Heart left ventricle (tissue), 16 donors: ENCODE results near the gene COG4. TPM values are rescaled to one million over a fixed set of nuclear protein-coding genes. Genes with fewer than 3 reads are reported as not detected.

Experiments used
- ATAC-seq, 4 donors: fragments of 200-7000 bp; cut with Tn5 transposase; one replicate each; pipeline ENCODE4 v1.9.1; 2020 to 2022; ENCODE audit warnings: moderate library complexity in 4 of 4, mild to moderate bottlenecking in 3 of 4, moderate number of reproducible peaks in 1 of 4
- DNase-seq, 5 donors: peaks; one replicate each; pipeline ENCODE4 v3.0.0-alpha.2; 2020
- H3K27ac ChIP-seq, 12 donors: fragments of 200-600 bp; sonication (generic) in 4 of 12; one replicate each; pipeline versions ENCODE4 v1.5.0 to v1.8.0; 2016 to 2022; ENCODE audit warnings: mild to moderate bottlenecking in 2 of 12
- H3K27me3 ChIP-seq, 9 donors: fragments of 200-600 bp; sonication (generic) in 2 of 9; one replicate each; pipeline versions ENCODE4 v1.5.1 to v1.8.0; 2016 to 2022; ENCODE audit warnings: mild to moderate bottlenecking in 3 of 9
- H3K36me3 ChIP-seq, 9 donors: fragments of 200-600 bp; sonication (generic) in 2 of 9; one replicate each; pipeline versions ENCODE4 v1.5.0 to v1.8.0; 2018 to 2022; ENCODE audit warnings: mild to moderate bottlenecking in 2 of 9
- H3K4me1 ChIP-seq, 12 donors: fragments of 200-600 bp; sonication (generic) in 4 of 12; one replicate each; pipeline versions ENCODE4 v1.5.0 to v1.8.0; 2016 to 2022; ENCODE audit warnings: mild to moderate bottlenecking in 3 of 12
- H3K4me3 ChIP-seq, 12 donors: fragments of 200-600 bp; sonication (generic) in 4 of 12; one replicate each; pipeline versions ENCODE4 v1.5.0 to v1.8.0; 2017 to 2022; ENCODE audit warnings: mild to moderate bottlenecking in 9 of 12, moderate library complexity in 4 of 12
- H3K9me3 ChIP-seq, 12 donors: fragments of 200-600 bp; sonication (generic) in 4 of 12; one replicate each; pipeline versions ENCODE4 v1.5.0 to v1.8.0; 2016 to 2022; ENCODE audit warnings: mild to moderate bottlenecking in 1 of 12
- POLR2A ChIP-seq, 2 donors: fragments of 450-650 bp; IDR thresholded peaks; one replicate each; pipeline ENCODE4 v1.6.1; 2017; ENCODE audit warnings: antibody characterized with exemption in 2 of 2, mild to moderate bottlenecking in 2 of 2, moderate library complexity in 2 of 2
- WGBS, 4 donors: extraction: QIAGEN DNeasy Blood & Tissue Kit in 2 of 4; methylation state at CpG; one replicate each; pipeline versions ENCODE4 v1.1.5 to v1.1.7; 2013 to 2018; 5-methylcytosine and 5-hydroxymethylcytosine counted together
- intact Hi-C, 10 donors: fragments of 100-400 bp; cut with DNase I; formaldehyde crosslinking; loops; one replicate each; pipeline versions ENCODE4 v1.11.1 to v1.14.2; 2022
- polyA plus RNA-seq, 2 donors: library from polyadenylated mRNA; stranded (reverse); fragments of 200-250 nt; gene quantifications; one replicate each; pipeline ENCODE4 v1.2.3, GENCODE V29; 2013
- total RNA-seq, 9 donors: library from RNA; depleted of rRNA in 2 of 9; stranded (reverse); fragments of >200 nt in 2 of 9; fragmentation: NEBNext Ultra II Directional in 3 of 9; extraction: Animal tissue kit (Norgen Biotek cat#: 25700) in 3 of 9; gene quantifications; one replicate each; pipeline versions ENCODE4 v1.1.0 to v1.2.4, GENCODE V29; 2016 to 2023
- TF ChIP-seq, protein P1 (sequence below), 12 donors: fragments of 200-600 bp; sonication (generic) in 4 of 12; IDR thresholded peaks; one replicate each; pipeline versions ENCODE4 v1.5.0 to v1.8.0; 2018 to 2022; ENCODE audit warnings: antibody characterized with exemption in 12 of 12, mild to moderate bottlenecking in 5 of 12
- donor health status: ischemic (EF 13 %, LVEDD 7.1; RV severe dilation, severe dysfunction).
- donor health status: healthy with polysubstance abuse.
- donor health status: DM: no; HTN: yes; CAD: no.
- donor health status: DM: no; HTN: no; CAD: no.
- donor health status: ischemic (EF 25% LVEDD 6.9; RV normal size, moderate dysfunction).
- donor health status: ischemic (EF 25% LVEDD 5.7; RV mildly dilated, moderate dysfunction).
- donor health status: healthy.
- donor health status: DM: yes; HTN: yes; CAD: no.
- donor health status: ischemic (EF 35%, LVEDD 5.7; RV mildly dilated, moderate dysfunction).
- donor health status: nonischemic (EF 11% LVEDD 7.7; RV severe dilation, severe dysfunction).
- donor health status: DM: yes; HTN: yes; CAD: no.
- donor health status: PGD.
- donor health status: ischemic (EF 29% LVEDD 5.4; RV normal size, mild dysfunction).
- donor health status: nonischemic (EF 23%, LVEDD 6.1; RV moderate dilation, normal function).

COG4 gene
- total and polyA plus RNA-seq, 11 donors: 30.7 to 45.7 (median 39.8) TPM

DNA sequence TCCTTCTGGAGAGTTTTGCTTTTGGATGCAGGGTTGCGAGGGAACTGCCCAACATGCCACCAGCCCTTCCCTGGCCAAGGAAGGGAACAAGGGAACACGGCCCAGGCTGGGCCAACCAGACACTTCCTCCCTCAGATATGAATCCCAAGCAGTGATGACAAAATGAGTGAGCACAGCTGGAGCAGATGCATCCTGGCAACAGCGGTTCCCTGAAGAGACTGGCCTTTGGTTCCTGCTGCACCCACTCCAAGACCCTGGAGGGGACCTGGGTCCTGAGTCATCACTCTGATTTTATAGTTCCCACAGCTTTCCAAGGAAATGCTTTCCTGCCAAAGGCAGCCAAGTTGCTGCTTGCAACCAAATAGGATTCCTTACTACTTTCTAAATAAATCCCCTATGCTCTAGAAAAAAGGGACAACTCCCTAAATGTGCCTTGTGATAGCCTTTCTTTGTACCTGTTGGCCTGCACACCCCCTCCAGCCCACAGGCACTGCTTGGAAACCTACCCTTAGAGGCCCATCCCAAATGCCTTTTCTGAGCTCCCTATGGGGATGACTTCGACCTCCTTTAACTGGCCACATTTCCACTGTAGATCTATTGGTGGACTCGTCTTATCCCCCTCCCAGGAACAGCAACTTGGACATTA is 89.8 kb downstream of the COG4 start:
- Histone ChIP-seq H3K4me1 (peaks cover 37 to 95% (median 80%) of the 10 kb centered on the region in 12 donors), H3K27ac (peak overlapping the region in 11 of 12 donors; percentile 49 to 97 (median 63)), H3K27me3 (no peaks in the 10 kb centered on the region), H3K9me3 (no peaks in the 10 kb centered on the region), H3K4me3 (peak overlapping the region in 1 of 12 donors; percentile 8), H3K36me3 (peaks cover 0 to 7% (median 0%) of the 10 kb centered on the region in 9 donors)
- intact Hi-C loops: loop anchor here in 2 of 10 donors (5.0 kb wide), 1 partner anchor 51 kb away; no protein-coding TSS in a partner anchor
- DNase-seq (peak; percentile 64 to 81 (median 74)), ATAC-seq (peak; percentile 7 to 63 (median 52))
- no peak for TF ChIP-seq POLR2A (IDR thresholded peaks at IDR 0.05)
- TF ChIP-seq, protein P1, sequence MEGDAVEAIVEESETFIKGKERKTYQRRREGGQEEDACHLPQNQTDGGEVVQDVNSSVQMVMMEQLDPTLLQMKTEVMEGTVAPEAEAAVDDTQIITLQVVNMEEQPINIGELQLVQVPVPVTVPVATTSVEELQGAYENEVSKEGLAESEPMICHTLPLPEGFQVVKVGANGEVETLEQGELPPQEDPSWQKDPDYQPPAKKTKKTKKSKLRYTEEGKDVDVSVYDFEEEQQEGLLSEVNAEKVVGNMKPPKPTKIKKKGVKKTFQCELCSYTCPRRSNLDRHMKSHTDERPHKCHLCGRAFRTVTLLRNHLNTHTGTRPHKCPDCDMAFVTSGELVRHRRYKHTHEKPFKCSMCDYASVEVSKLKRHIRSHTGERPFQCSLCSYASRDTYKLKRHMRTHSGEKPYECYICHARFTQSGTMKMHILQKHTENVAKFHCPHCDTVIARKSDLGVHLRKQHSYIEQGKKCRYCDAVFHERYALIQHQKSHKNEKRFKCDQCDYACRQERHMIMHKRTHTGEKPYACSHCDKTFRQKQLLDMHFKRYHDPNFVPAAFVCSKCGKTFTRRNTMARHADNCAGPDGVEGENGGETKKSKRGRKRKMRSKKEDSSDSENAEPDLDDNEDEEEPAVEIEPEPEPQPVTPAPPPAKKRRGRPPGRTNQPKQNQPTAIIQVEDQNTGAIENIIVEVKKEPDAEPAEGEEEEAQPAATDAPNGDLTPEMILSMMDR (IDR thresholded peaks at IDR 0.05): no peak
- 24 to 42% (median 33%) methylated on average over 5 of the region's 5 CpGs for WGBS, 4 donors

DNA sequence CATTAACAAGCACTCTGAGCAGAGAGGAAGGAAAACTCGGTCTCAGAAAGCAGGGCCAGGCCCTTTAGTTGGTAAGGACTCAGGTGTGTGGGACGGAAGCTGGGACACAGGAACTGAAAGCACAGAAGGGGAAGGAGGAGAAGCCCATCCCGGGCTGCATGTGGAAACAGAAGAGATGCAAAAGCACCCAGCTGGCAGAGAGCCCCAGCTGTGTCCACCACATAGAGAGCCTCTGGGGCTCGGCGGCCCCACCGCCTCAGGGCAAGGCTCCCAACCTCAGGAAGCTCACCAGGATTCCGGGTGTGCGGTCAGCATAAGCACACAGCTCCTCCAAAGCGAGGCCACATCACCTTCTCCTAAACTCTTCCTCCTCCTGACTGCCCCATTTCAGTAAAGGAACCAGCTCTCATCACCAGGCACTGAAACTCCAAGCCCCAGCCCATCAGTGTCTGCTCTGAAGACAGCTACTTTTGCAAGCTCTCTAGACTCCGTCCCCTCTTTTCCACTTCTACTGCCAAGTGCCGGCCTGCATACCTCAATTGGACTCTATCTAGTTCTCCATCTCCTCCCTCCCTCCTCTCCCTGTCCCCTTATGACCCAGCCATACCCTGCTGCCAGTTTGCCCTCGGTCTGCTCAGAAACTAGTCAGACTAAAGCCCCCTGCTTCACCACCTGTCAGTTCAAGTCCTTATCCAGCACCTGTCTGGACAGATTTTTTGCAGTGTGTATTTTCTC is 90.5 kb downstream of the COG4 start:
- H3K27me3 ChIP-seq: no peaks in the 10 kb centered on the region
- DNase-seq (peak in 2 of 5 donors; percentile 43 to 63), ATAC-seq (peak in 2 of 4 donors; percentile 9 to 10)

DNA sequence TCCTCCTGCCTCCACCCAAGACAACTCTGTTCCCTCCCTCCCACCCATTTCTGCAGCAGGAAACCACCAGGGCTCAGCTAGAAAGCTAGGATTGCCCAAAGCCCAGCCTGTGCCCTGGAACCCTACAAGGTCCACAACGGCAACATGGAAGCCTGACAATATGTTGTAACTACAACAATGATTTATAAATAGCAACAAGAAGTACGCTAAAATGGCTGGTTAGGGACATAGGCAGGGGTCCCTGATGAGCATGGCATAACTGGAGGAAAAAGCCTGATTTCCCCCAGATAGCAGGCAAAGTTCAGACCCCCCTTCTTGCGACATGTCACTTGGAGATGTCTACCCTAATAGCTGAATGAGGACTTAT is 91.0 kb downstream of the COG4 start:
- DNase-seq (no peak), ATAC-seq (no peak)
- H3K4me3 ChIP-seq: peak overlapping the region in 1 of 12 donors; percentile 7
- TF ChIP-seq POLR2A (IDR thresholded peaks at IDR 0.05): no peak
- TF ChIP-seq, protein P1 (IDR thresholded peaks at IDR 0.05): no peak
- H3K27ac ChIP-seq: peak overlapping the region in 10 of 12 donors; percentile 49 to 97 (median 63)
- peaks cover 39 to 98% (median 83%) of the 10 kb centered on the region in 12 donors for H3K4me1 ChIP-seq
- H3K9me3 ChIP-seq: no peaks in the 10 kb centered on the region
- intact Hi-C loops: loop anchor here in 2 of 10 donors (5.0 kb wide), 1 partner anchor 50 kb away; no protein-coding TSS in a partner anchor
- peaks cover 0 to 7% (median 0%) of the 10 kb centered on the region in 9 donors for H3K36me3 ChIP-seq
- 35 to 37% (median 37%) methylated on average over 3 of the region's 3 CpGs for WGBS, 4 donors
- no peaks in the 10 kb centered on the region for H3K27me3 ChIP-seq

More for the DNA sequence above, 90.5 kb downstream of the COG4 start:
- 28 to 45% (median 34%) methylated on average over 12 of the region's 12 CpGs for WGBS, 4 donors
- Histone ChIP-seq H3K4me1 (peaks cover 39 to 98% (median 83%) of the 10 kb centered on the region in 12 donors), H3K36me3 (peaks cover 0 to 7% (median 0%) of the 10 kb centered on the region in 9 donors), H3K27ac (peak overlapping the region in 11 of 12 donors; percentile 49 to 97 (median 63)), H3K9me3 (no peaks in the 10 kb centered on the region), H3K4me3 (peak overlapping the region in 2 of 12 donors; percentile 7 to 8)
- TF ChIP-seq POLR2A (IDR thresholded peaks at IDR 0.05): no peak
- TF ChIP-seq, protein P1 (IDR thresholded peaks at IDR 0.05): no peak
- intact Hi-C loops: loop anchor here in 2 of 10 donors (5.0 kb wide), 1 partner anchor 51 kb away; no protein-coding TSS in a partner anchor
